ENCODE measurements around the gene CAVIN4.

GRCh38 chr9:100587375-100587774 is 9.5 kb downstream of the CAVIN4 start:
- no peak for TF ChIP-seq EZH2 (IDR thresholded peaks at IDR 0.05; ENCODE audit: insufficient read depth, poor library complexity, severe bottlenecking)
- TF ChIP-seq EZH2phosphoT487 (IDR thresholded peaks at IDR 0.05; ENCODE audit: insufficient read depth, low read depth) = no peak

Measured in GM23248 (cell line).